Fibroblast of mammary gland (primary cell): Measurements from ENCODE around the gene ARHGEF19.
A peak's percentile ranks its signal among the peaks of the same experiment; 100 is the strongest.

Source experiments
- DNase-seq: peaks from one replicate; pipeline ENCODE4 v3.0.0-alpha.2; 2010; ENCODE audit warnings: low read depth
- H3K4me3 ChIP-seq: 2 replicates; pipeline ENCODE4 v1.5.1; 2011; ENCODE audit warnings: low read depth, mild to moderate bottlenecking, low read length, moderate library complexity; ENCODE audit not compliant: control insufficient read depth
- TF ChIP-seq, protein P1 (sequence below): conservative IDR thresholded peaks from 2 replicates; pipeline ENCODE4 v1.5.1; 2011; ENCODE audit warnings: low read depth, low read length, inconsistent platforms; ENCODE audit not compliant: control insufficient read depth, insufficient read depth

The ARHGEF19 gene

DNA sequence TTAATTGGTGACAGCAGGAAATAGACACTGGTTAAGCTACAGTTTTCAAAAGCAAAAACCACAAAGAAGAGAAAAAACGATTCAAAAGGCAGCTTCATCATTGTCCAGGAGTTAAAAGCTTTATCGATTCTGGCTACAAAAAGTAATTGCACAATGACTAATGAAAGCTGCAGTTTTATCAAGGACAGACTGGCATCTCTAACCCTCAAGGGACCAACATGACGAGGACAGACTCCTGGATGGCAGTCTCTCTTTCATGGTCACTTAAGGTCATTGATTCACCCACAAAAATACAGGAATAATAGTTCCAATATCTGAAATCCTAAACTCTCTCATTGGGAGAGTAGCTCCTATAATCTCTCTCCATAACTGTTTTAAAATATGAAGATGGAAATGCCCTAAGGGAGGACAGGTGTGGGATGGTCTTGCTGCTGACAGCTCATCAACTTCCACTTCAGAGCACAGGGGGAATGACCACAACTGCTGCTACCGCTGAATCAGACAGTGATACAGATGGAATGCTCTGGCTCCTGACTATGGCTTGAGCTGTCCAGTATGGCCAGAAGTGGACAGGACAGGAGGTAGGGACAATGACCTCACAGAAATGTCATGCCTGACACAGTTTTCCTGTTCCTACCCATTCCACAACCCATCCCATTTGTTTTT is 41.9 kb upstream of the ARHGEF19 start:
- DNase-seq, result peak; percentile 33
- no peak overlapping the region for H3K4me3 ChIP-seq
- TF ChIP-seq, protein P1, sequence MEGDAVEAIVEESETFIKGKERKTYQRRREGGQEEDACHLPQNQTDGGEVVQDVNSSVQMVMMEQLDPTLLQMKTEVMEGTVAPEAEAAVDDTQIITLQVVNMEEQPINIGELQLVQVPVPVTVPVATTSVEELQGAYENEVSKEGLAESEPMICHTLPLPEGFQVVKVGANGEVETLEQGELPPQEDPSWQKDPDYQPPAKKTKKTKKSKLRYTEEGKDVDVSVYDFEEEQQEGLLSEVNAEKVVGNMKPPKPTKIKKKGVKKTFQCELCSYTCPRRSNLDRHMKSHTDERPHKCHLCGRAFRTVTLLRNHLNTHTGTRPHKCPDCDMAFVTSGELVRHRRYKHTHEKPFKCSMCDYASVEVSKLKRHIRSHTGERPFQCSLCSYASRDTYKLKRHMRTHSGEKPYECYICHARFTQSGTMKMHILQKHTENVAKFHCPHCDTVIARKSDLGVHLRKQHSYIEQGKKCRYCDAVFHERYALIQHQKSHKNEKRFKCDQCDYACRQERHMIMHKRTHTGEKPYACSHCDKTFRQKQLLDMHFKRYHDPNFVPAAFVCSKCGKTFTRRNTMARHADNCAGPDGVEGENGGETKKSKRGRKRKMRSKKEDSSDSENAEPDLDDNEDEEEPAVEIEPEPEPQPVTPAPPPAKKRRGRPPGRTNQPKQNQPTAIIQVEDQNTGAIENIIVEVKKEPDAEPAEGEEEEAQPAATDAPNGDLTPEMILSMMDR, result no peak

DNA sequence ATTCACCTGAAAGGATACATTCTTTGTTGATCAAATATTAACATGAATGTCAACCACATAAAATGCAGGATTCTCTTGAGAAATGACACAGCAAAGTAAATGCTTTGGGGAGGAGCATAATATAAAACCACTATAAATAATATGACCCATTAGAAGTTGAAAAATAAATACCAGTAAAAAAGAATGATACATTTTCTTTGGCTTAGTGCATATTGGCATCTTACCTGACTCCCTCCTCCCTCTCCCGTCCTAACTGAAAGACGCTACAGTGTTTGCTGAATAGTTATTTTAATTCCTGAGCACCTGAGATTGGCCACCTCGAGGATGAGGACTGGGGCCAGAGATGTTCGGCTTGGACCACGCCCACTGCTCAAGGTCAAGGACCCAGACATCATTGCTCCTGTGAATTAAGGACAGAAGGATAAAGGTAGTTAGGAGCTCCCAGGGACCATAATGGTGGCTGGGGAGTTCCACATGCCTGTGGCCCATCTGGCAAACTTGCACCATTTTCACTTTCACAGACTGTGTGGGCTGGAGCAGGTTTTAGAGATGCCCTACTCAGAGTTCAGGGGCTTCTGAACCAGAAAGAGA is 41.0 kb upstream of the ARHGEF19 start:
- no peak overlapping the region for H3K4me3 ChIP-seq
- TF ChIP-seq, protein P1, result no peak
- no peak for DNase-seq

DNA sequence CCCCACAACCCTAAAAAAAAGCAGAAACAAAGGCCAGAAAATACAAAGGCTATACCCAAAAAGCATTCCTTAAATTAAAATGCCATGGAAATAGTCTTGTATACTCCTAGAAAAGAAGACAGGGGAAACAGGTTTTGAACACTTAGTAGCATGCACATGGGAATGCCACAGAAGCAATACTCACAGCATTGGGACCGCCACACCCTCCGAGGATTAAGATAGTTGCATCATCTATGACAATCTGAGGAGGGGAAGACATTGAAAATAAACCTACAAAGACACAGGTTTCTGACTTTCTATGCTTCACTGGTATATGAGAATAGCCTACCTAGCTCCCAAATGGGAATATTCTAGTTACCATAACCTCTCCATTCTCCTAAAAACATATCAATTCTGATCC is 40.5 kb upstream of the ARHGEF19 start:
- no peak for DNase-seq
- H3K4me3 ChIP-seq, result no peak overlapping the region
- TF ChIP-seq, protein P1, result no peak

DNA sequence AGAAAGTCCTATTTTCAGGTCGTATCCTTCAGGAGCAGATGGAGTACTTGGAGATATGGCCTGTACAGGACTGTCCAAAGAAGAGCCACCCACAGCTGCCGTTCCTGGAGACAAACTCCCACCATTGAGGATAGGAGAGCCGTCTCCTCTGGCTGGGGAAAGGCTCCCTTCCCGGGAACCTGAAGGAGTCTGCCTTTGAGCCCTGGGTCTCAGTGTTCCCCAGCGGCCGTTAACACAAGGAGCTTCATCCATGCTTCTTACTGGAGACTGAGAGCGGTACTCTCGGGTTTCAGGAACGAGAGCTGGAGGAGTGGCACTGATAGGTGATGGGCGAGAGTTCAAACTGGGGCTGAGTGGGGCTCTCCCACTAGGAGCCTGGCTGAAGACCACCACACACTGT is 38.9 kb upstream of the ARHGEF19 start:
- no peak for DNase-seq
- TF ChIP-seq, protein P1, result no peak
- no peak overlapping the region for H3K4me3 ChIP-seq

DNA sequence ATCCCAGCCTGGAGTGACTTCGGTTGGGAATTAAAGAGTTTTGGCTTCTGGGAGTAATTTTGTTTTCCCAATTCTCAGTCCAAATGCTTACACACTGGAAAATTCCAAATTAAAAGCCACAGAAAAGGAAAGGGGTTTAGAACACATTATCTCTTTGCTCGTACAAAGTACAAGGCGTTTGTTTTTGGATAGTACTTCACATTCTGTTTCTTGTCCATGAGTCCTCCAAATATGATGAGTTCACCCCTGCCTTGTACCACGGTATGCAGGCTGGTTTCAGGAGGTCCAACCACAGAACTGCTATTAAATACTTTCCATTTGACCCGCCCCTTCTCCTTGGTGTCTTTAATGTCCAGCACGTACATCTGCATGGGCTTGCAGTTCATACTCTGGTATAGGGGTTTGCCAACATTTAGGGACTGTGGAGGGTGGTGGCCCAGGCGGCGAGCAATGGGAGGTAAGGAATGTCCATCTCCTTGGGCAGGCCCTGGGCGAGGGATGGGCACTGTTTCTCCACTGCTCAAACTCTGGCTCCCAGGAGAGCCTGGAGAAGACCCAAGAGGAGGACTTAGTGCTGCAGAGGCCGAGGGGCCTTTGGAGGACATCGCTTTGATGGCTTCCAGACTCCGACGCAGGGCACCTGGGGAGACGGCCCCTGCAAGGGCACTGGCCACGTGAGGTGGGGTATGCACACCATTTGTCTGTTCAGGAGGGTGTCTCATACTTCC is 38.2 kb upstream of the ARHGEF19 start:
- no peak overlapping the region for H3K4me3 ChIP-seq
- TF ChIP-seq, protein P1, result no peak
- DNase-seq, result peak; percentile 33

DNA sequence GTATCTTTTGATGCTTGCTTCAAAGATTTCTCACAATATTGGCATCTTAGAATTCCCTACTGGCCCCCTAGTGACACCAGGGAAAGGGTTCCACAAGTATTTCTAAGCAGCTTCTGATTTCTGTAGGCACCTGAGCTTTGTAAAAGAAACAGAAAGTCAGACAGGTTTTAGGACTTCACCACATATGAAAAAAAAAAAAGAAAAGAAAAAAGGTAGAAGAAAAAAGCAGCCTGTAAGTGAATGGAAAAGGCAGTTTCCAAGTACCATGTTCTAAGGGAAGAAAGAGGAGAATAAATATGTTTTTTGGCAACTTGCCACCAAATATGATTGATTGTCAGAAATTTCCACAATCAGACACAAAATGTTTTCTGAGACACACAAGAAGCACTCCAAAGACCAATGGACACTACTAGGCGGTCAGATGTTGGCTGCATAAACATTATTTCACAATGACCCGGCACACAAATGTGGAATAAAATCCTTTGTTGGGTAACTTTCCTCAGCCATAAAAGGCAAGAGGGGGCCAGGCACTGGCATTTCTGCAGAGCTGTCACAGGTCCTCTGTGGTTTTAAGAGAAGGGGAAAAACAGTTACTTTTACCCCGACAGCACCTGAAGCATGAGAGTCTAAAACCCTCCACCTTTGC is 37.3 kb upstream of the ARHGEF19 start:
- TF ChIP-seq, protein P1, result no peak
- peak; percentile 87 for DNase-seq
- H3K4me3 ChIP-seq, result no peak overlapping the region
